NCI-H2107 (cell line): ENCODE results near the gene INAFM1.
"Not testable (repeated sequence)": the region's sequence is repeated elsewhere in the genome, so short reads cannot be mapped to it uniquely, and the experiment has no call there.

ENCODE experiments used
- DNase-seq: peaks from one replicate; lab custom pipeline; 2025; lab: John Stamatoyannopoulos, UW

The INAFM1 gene

GRCh38 chr19:47268028-47268427, 6.7 kb upstream of the INAFM1 start:
- no peak for DNase-seq

- no peak for DNase-seq
These were observed 5.1 kb upstream of the INAFM1 start for GRCh38 chr19:47269596-47269995.

GRCh38 chr19:47270408-47270807, 4.3 kb upstream of the INAFM1 start:
- DNase-seq: no peak

- no peak for DNase-seq
These were observed 2.7 kb upstream of the INAFM1 start for GRCh38 chr19:47271949-47272348.

GRCh38 chr19:47272448-47273312, 2.0 kb upstream of the INAFM1 start:
- DNase-seq: no peak

GRCh38 chr19:47273313-47274070, 1.2 kb upstream of the INAFM1 start:
- peak; percentile 55 for DNase-seq

- DNase-seq: no peak
These were observed 441 bp downstream of the INAFM1 start for GRCh38 chr19:47274891-47275761.

GRCh38 chr19:47275791-47276461, 1.2 kb downstream of the INAFM1 start:
- DNase-seq: no peak

- DNase-seq: not testable (repeated sequence)
These were observed 1.8 kb downstream of the INAFM1 start for GRCh38 chr19:47276513-47276912.

- DNase-seq: no peak
These were observed 5.6 kb downstream of the INAFM1 start for GRCh38 chr19:47280183-47280797.

- no peak for DNase-seq
These were observed 8.8 kb downstream of the INAFM1 start for GRCh38 chr19:47283405-47284059.

GRCh38 chr19:47284324-47284899, 9.7 kb downstream of the INAFM1 start:
- DNase-seq: no peak

GRCh38 chr19:47296036-47296435, 21.4 kb downstream of the INAFM1 start:
- peak; percentile 89 for DNase-seq

GRCh38 chr19:47300867-47301266, 26.2 kb downstream of the INAFM1 start:
- not testable (repeated sequence) for DNase-seq

- DNase-seq: no peak
These were observed 27.6 kb downstream of the INAFM1 start for GRCh38 chr19:47302249-47302648.

- no peak for DNase-seq
These were observed 29.3 kb downstream of the INAFM1 start for GRCh38 chr19:47303966-47304365.

- peak; percentile 23 for DNase-seq
These were observed 30.6 kb downstream of the INAFM1 start for GRCh38 chr19:47305309-47305751.

GRCh38 chr19:47306303-47306702, 31.6 kb downstream of the INAFM1 start:
- DNase-seq: no peak

- no peak for DNase-seq
These were observed 34.4 kb downstream of the INAFM1 start for GRCh38 chr19:47309038-47309437.

GRCh38 chr19:47309608-47310007, 34.9 kb downstream of the INAFM1 start, which contains the start of gene C5AR1:
Gene C5AR1 (plus strand): TSS chr19:47309861. CDS start chr19:47309896, 35 bp downstream.
- no peak for DNase-seq
